GM12878 (cell line): ENCODE data around the gene TNNT1.

Experiments
- RELA ChIP-seq: fragments of 450-650 bp; IDR thresholded peaks from 2 replicates; pipeline ENCODE4 v1.8.0; 2014; ENCODE audit warnings: borderline replicate concordance; ENCODE audit not compliant: partially characterized antibody
- TF ChIP-seq, protein P1 (sequence below): IDR thresholded peaks from 2 replicates; pipeline ENCODE4 v1.6.1; 2011; ENCODE audit warnings: low read depth, low read length, improper control_type of control experiment, borderline replicate concordance

DNA sequence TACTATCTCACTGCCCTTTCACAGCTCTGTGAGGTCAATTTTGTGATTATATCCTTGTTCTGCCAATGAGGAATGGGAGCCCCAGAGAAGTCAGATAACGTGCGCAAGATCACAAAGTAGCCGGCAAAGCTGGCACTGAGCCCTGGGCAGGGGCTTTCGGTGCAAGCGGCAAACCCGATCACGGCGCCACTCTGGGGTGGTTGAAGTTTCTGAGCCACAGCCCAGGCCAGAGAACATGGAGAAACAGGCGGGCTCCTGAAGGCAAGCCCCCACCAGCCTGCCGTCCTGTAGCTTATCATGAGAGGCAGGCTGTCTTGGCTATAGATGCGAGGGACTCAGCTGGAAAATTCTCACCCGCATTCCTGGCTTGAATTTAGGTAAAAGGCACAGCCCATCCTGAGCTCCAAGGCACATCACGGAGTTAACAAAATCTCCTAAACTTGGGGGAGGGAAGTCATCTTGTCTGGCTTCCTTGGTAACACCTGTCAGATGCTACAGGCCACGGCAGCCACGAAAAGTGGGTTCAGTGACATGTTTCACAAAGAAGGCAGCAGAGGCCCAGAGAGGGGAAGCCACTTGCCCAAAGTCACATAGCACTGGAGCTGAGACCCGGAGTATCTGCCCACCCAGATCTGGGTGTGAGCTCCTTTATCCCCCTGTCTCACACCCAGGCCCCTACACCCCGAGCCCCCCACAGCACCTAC lies 12.5 kb downstream of the TNNT1 start:
- TF ChIP-seq, protein P1, sequence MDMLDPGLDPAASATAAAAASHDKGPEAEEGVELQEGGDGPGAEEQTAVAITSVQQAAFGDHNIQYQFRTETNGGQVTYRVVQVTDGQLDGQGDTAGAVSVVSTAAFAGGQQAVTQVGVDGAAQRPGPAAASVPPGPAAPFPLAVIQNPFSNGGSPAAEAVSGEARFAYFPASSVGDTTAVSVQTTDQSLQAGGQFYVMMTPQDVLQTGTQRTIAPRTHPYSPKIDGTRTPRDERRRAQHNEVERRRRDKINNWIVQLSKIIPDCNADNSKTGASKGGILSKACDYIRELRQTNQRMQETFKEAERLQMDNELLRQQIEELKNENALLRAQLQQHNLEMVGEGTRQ = no peak
- TF ChIP-seq RELA = no peak
